Small intestine (tissue), 7 donors: ENCODE measurements around the gene SOX30. TPM values are rescaled to one million over a fixed set of nuclear protein-coding genes. Genes with fewer than 3 reads are reported as not detected.
A peak's percentile ranks its signal among the peaks of the same experiment; 100 is the strongest.
"Not testable (repeated sequence)": the region's sequence is repeated elsewhere in the genome, so short reads cannot be mapped to it uniquely, and the experiment has no call there.

ENCODE experiments used
- DNase-seq, 2 donors: peaks; one replicate each; pipeline versions ENCODE4 v3.0.0 to v3.0.0-alpha.2; 2013
- FAIRE-seq: peaks from 2 replicates; lab custom pipeline; 2012; peaks lifted over from hg19 to GRCh38; lab: Jason Lieb, UNC
- H3K27ac ChIP-seq, 3 donors: one replicate each; pipeline ENCODE4 v1.5.1; 2013; ENCODE audit warnings: low read length in 2 of 3, mild to moderate bottlenecking in 2 of 3, control low read depth in 1 of 3, inconsistent platforms in 1 of 3, low read depth in 1 of 3, moderate library complexity in 1 of 3
- H3K27me3 ChIP-seq, 3 donors: one replicate each; pipeline ENCODE4 v1.6.1; 2013; ENCODE audit warnings: low read length in 3 of 3, inconsistent platforms in 1 of 3; ENCODE audit not compliant: control insufficient read depth in 3 of 3, insufficient read depth in 3 of 3
- H3K36me3 ChIP-seq, 3 donors: one replicate each; pipeline ENCODE4 v1.6.1; 2013; ENCODE audit warnings: low read length in 3 of 3, inconsistent platforms in 1 of 3, low read depth in 1 of 3, mild to moderate bottlenecking in 1 of 3, moderate library complexity in 1 of 3; ENCODE audit not compliant: control insufficient read depth in 3 of 3, insufficient read depth in 2 of 3
- H3K4me1 ChIP-seq, 3 donors: one replicate each; pipeline ENCODE4 v1.6.1; 2013; ENCODE audit warnings: low read length in 2 of 3, inconsistent platforms in 1 of 3, low read depth in 1 of 3, mild to moderate bottlenecking in 1 of 3, moderate library complexity in 1 of 3; ENCODE audit not compliant: control insufficient read depth in 3 of 3, insufficient read depth in 2 of 3
- H3K4me3 ChIP-seq, 3 donors: one replicate each; pipeline ENCODE4 v1.5.1; 2013; ENCODE audit warnings: low read length in 3 of 3, control low read depth in 1 of 3, inconsistent platforms in 1 of 3, low read depth in 1 of 3, mild to moderate bottlenecking in 1 of 3, moderate library complexity in 1 of 3
- H3K9me3 ChIP-seq, 2 donors: one replicate each; pipeline ENCODE4 v1.6.1; 2013; ENCODE audit warnings: low read depth in 1 of 2, low read length in 1 of 2; ENCODE audit not compliant: control insufficient read depth in 2 of 2, insufficient read depth in 1 of 2
- WGBS, 3 donors: extraction: QIAGEN DNeasy Blood & Tissue Kit; methylation state at CpG; one replicate each; pipeline ENCODE4 v1.1.7; 2013; 5-methylcytosine and 5-hydroxymethylcytosine counted together
- polyA plus RNA-seq, 4 donors: library from polyadenylated mRNA; stranded (reverse) in 3 of 4; unstranded in 1 of 4; fragments of 200-250 nt in 3 of 4; fragments of 120-200 nt in 1 of 4; gene quantifications; one replicate each; pipeline versions ENCODE4 v1.2.1 to v1.2.3, GENCODE V29; 2013
- donor health status: healthy with polysubstance abuse.
- donor health status: control.
- donor health status: control.
- donor health status: Bipolar disorder and iron deficiency.
- donor health status: healthy.

SOX30 gene
- polyA plus RNA-seq, 4 donors, result 0.15 to 0.96 (median 0.22) TPM; not detected in 1

DNA sequence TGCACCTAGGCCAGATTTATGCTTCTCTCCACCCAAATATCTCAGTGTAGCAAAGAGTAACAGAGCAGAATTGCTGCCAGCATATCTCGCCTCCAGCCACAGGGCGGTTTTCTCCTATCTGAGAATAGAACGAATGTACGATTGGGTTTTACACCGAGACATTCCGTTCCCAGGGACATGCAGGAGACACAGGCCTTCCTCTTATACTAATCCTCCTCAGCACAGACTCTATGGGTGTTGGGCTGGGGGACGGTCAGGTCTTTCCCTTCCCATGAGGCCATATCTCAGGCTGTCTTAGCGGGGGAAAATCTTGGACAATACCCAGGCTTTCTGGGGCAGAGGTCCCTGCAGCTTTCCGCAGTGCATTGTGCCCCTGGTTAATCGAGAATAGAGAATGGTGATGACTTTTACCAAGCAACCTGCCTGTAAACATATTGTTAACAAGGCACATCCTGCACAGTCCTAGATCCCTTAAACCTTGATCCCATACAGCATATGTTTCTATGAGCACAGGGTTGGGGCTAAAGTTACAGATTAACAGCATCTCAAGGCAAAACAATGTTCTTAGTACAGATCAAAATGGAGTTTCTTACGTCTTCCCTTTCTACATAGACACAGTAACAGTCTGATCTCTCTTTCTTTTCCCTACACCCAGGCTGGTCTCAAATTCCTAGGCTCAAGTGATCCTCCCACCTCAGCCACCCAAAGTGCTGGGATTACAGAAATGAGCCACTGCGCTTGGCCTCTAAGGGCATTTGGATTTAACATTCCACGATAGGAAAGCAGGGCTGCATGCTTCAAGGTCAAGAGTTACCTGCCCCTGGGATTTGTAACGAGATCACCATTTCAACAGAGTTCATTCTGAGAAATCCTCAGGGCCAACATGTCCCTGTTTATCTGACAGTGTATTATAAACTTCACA is 34.3 kb upstream of the SOX30 start:
- WGBS, 3 donors, result 71 to 82% (median 82%) methylated on average over 14 of the region's 14 CpGs
- Histone ChIP-seq H3K4me1 (peaks cover 0 to 17% (median 0%) of the 10 kb centered on the region in 3 donors), H3K27ac (peak overlapping the region in 1 of 3 donors; percentile 74), H3K9me3 (peaks cover 0 to 15% of the 10 kb centered on the region in 2 donors)
- not testable (repeated sequence) for FAIRE-seq, H3K36me3 ChIP-seq, H3K4me3 ChIP-seq, H3K27me3 ChIP-seq
- peak in 1 of 2 donors; percentile 56 for DNase-seq

DNA sequence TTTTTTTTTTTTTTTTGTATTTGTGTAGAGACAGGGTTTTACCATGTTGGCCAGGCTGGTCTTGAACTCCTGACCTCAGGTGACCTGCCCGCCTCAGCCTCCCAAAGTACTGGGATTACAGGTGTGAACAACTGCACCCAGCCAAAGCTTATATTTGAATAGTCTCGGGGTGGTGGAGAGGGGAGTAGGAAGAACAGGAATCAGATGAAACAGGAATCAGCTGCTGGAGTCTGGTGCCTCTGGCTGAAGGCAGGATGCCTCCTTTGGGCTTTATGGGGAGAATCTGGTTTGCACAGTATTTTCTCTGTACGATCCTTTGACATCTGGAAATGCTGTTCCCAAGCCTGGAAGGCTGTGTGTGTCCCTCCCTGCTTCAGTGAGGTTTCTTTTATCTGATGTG is 30.0 kb upstream of the SOX30 start:
- FAIRE-seq, result no peak
- no peak for DNase-seq
- Histone ChIP-seq H3K4me3 (no peak overlapping the region), H3K27me3 (no peaks in the 10 kb centered on the region), H3K4me1 (peaks cover 0 to 16% (median 0%) of the 10 kb centered on the region in 3 donors), H3K27ac (no peak overlapping the region), H3K36me3 (no peaks in the 10 kb centered on the region), H3K9me3 (peaks cover 0 to 4% of the 10 kb centered on the region in 2 donors)
- 50 to 75% (median 74%) methylated on average over 3 of the region's 3 CpGs for WGBS, 3 donors

DNA sequence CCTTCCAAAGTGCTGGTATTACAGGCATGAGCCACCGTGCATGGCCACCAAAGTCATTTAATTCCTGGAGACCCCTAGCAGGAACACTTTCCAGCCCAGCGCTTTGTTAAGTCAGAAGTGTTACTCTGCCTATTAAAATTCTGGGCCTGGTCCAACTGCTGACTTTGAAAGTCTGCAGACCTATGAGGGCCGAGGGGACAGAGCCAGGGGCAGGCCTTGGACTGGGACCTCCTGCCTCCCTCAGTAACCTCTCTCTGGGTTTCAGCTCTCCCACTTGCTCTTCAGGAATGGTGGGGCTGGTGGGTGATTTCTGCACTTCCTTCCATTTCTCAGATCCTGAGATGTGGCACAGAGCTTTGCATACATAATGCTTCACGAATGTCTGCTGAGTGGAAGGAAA is 28.8 kb upstream of the SOX30 start:
- Histone ChIP-seq H3K27ac (no peak overlapping the region), H3K9me3 (peaks cover 0 to 4% of the 10 kb centered on the region in 2 donors), H3K4me1 (peaks cover 0 to 4% (median 0%) of the 10 kb centered on the region in 3 donors), H3K36me3 (no peaks in the 10 kb centered on the region), H3K4me3 (no peak overlapping the region), H3K27me3 (no peaks in the 10 kb centered on the region)
- WGBS, 3 donors, result 77 to 87% (median 80%) methylated on average over 4 of the region's 4 CpGs
- no peak for FAIRE-seq
- no peak for DNase-seq

DNA sequence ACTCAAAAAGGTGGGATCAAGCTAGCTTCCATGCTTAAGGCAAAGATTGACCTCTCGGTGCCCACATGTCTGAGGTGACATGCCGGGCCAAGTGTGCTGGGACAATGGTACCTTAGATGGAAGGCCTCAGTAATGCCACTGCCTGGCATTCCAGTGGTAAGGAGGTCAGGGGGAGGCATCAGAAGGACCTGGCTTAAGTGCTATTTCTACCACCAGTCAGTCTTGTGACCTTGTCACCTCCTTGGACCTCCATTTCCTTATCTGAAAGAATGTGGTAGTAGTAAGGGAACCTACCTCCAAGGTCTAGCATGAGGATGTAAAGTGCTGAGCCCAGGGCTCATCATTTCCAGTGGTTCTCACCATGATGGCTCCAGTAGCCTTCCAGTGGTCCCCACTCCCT is 28.0 kb upstream of the SOX30 start:
- Histone ChIP-seq H3K27ac (no peak overlapping the region), H3K36me3 (no peaks in the 10 kb centered on the region), H3K4me1 (no peaks in the 10 kb centered on the region), H3K4me3 (no peak overlapping the region), H3K9me3 (peaks cover 0 to 4% of the 10 kb centered on the region in 2 donors), H3K27me3 (no peaks in the 10 kb centered on the region)
- DNase-seq, result no peak
- no peak for FAIRE-seq
- WGBS, 3 donors, result 96 to 100% (median 97%) methylated on average over 2 of the region's 2 CpGs

DNA sequence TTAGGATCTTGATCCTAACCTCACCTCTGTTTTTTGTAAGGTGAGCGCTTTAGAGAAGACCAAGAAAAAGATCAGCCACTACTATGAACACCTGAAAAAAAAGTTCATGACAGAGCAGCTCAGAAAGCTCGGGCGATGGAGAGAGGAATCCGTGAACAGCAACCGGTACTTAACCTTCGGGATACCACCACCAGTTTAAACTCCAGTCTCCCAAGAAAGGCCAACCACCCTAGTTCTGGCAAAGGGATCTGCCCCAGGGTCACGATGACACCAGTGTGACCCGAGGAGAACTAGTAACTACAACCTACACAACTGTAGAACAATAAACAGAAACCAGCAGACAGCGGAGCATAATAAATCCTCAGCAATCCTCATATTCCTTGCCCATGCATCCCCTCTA is 27.6 kb upstream of the SOX30 start:
- no peaks in the 10 kb centered on the region for H3K27me3 ChIP-seq
- no peak for FAIRE-seq
- 89 to 96% (median 94%) methylated on average over 9 of the region's 9 CpGs for WGBS, 3 donors

DNA sequence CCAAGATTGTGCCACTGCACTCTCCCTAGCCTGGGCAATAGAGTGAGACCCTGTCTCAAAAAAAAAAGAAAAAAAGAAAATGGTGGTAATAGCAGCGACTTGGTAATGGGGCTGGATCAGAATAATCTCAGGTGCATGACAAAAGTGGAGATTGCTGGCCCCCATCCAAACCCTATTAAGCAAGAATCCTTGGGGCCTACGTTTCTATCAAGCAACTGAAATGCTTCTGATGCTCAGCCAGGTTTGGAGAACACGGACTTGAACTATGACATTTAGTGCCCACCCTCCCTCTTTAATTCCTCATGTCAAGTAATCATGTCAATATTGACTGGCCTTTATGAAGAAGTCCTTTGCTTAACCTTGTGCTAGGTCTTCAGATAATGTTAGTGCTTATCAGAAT is 25.7 kb upstream of the SOX30 start:
- Histone ChIP-seq H3K4me3 (no peak overlapping the region), H3K9me3 (peaks cover 0 to 6% of the 10 kb centered on the region in 2 donors), H3K4me1 (no peaks in the 10 kb centered on the region), H3K36me3 (no peaks in the 10 kb centered on the region), H3K27ac (no peak overlapping the region), H3K27me3 (no peaks in the 10 kb centered on the region)
- no peak for DNase-seq
- FAIRE-seq, result no peak
- WGBS, 3 donors, result 33 to 68% (median 43%) methylated on average over 3 of the region's 3 CpGs

More for the DNA sequence above, 27.6 kb upstream of the SOX30 start:
- Histone ChIP-seq H3K9me3 (peaks cover 0 to 4% of the 10 kb centered on the region in 2 donors), H3K36me3 (no peaks in the 10 kb centered on the region), H3K27ac (no peak overlapping the region), H3K4me3 (no peak overlapping the region), H3K4me1 (no peaks in the 10 kb centered on the region)
- no peak for DNase-seq

DNA sequence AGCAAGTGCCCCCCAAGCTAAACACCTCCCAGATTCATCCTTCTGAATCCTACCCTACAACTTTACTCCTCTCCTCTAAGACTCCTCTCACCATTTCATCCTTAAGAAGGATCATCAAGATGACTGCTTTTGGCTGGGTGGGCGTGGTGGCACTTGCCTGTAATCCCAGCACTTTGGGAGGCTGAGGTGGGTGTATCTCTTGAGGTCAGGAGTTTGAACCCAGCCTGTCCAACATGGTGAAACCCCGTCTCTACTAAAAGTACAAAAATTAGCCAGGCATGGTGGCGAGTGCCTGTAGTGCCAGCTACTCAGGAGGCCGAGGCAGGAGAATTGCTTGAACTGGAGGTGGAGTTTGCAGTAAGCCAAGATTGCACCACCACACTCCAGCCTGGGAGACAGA is 22.1 kb upstream of the SOX30 start:
- Histone ChIP-seq H3K9me3 (peaks cover 0 to 15% of the 10 kb centered on the region in 2 donors), H3K4me1 (peaks cover 0 to 20% (median 0%) of the 10 kb centered on the region in 3 donors)
- 91 to 96% (median 92%) methylated on average over 4 of the region's 4 CpGs for WGBS, 3 donors
- not testable (repeated sequence) for DNase-seq, H3K36me3 ChIP-seq, H3K27ac ChIP-seq, FAIRE-seq, H3K4me3 ChIP-seq, H3K27me3 ChIP-seq

DNA sequence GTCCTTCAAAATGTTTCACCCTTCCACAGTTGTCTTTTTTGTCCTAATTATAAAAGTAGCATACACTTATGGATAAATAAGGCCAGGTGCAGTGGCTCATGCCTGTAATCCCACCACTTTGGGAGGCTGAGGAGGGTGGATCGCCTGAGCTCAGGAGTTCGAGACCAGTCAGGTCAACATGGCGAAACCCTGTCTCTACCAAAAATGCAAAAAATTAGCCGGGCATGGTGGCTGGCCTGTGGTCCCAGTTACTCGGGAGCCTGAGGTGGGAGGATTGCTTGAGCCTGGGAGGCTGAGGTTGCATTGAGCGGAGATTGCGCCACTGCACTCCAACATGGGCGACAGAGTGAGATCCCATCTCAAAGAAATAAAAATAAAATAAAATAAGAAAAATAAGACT is 20.7 kb upstream of the SOX30 start:
- peaks cover 0 to 6% (median 0%) of the 10 kb centered on the region in 3 donors for H3K36me3 ChIP-seq
- DNase-seq (no peak), FAIRE-seq (no peak)
- peaks cover 0 to 10% (median 0%) of the 10 kb centered on the region in 3 donors for H3K27me3 ChIP-seq
- peaks cover 0 to 19% of the 10 kb centered on the region in 2 donors for H3K9me3 ChIP-seq
- 95 to 97% (median 96%) methylated on average over 8 of the region's 8 CpGs for WGBS, 3 donors
- peaks cover 0 to 20% (median 0%) of the 10 kb centered on the region in 3 donors for H3K4me1 ChIP-seq
- no peak overlapping the region for H3K4me3 ChIP-seq
- H3K27ac ChIP-seq, result no peak overlapping the region
